ENCODE measurements around the gene COL27A1.
A peak's percentile ranks its signal among the peaks of the same experiment; 100 is the strongest.

COL27A1 gene

DNA sequence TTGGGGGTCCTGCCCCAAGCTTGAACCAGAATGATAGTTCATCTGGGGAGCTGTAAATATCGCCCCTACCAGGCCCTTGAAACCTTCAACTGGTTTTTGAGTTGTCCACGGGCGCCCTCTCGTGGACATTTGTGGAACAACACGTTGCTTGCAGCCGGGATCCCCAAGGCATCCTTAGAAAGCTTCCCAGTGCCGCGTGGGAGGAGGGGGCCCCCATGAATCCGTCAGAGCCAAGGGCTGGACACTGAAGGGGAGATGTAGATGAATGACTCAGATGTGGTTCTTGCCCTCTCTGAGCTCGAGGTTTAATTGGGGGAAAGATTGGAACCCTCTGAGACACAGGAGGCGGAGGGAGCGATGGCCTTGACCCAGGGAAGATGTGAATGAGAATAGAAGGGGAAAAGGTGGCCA lies 135.7 kb downstream of the COL27A1 start:
- TF ChIP-seq, protein P1, sequence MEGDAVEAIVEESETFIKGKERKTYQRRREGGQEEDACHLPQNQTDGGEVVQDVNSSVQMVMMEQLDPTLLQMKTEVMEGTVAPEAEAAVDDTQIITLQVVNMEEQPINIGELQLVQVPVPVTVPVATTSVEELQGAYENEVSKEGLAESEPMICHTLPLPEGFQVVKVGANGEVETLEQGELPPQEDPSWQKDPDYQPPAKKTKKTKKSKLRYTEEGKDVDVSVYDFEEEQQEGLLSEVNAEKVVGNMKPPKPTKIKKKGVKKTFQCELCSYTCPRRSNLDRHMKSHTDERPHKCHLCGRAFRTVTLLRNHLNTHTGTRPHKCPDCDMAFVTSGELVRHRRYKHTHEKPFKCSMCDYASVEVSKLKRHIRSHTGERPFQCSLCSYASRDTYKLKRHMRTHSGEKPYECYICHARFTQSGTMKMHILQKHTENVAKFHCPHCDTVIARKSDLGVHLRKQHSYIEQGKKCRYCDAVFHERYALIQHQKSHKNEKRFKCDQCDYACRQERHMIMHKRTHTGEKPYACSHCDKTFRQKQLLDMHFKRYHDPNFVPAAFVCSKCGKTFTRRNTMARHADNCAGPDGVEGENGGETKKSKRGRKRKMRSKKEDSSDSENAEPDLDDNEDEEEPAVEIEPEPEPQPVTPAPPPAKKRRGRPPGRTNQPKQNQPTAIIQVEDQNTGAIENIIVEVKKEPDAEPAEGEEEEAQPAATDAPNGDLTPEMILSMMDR (IDR thresholded peaks at IDR 0.05) = peak; percentile 93

DNA sequence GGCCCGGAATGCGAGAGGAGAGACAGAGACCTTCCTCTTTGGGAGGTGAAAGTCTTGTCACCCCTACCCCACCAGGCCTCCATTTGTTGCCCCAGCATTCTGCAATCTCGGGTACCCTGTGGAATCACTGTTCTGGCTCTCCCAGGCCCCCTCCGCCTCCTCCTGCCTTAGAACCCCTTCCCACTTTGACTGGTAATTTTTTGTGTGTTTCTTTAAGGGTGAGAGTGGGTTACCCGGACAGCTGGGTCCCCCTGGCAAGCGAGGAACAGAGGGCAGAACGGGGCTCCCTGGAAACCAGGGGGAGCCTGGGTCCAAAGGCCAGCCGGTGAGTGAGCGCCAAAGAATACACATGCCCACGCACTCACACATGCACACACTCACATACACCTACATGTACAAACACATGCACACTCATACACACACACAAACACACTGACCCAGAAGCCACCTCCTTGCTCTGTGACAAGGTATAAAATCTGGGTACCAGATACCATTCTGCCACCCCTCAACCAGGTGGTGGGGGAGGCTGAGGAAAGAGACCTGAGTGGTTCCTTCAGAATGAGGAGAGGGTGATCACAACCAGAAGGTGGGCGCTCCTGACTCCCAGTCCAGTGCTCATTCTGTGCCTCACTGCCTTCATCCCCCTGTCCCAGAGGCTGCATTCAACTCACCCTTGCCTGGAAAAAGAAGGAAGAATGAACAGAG lies 136.7 kb downstream of the COL27A1 start:
- TF ChIP-seq, protein P1 (IDR thresholded peaks at IDR 0.05) = no peak

DNA sequence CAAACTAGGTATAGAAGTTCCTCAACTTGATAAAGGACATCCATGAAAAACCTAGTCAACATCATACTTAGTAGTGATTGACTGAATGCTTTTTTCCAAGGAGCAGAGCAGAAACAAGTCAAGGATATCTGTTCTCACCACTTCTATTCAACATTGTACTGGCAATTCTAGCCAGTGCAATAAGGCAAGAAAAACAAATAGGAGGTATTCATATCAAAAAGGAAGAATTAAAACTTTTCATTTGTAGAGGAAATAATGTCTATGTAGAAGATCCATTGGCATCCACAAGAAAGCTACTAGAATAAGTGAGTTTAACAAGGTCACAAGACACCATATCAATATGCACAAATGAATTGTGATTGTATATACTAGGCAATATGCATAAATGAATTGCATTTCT lies 139.3 kb downstream of the COL27A1 start:
- TF ChIP-seq, protein P1 (IDR thresholded peaks at IDR 0.05) = no peak

DNA sequence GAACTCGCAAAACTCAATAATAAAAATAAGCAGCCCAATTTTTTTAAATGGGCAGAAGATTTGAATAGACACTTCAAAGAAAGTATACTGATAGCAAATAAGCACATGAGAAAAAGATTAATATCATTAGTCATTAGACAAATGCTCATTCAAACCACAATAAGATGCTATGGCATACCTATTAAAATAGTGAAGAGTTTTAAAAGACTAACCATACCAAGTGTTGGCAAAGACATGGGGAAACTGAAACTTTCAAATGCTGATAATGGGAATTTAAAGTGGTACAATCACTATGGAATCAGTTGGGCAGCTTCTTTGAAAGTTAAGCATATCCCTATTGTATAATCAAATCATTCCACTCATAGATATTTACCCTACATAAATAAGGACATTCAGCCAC lies 141.0 kb downstream of the COL27A1 start:
- TF ChIP-seq, protein P1 (IDR thresholded peaks at IDR 0.05) = no peak

DNA sequence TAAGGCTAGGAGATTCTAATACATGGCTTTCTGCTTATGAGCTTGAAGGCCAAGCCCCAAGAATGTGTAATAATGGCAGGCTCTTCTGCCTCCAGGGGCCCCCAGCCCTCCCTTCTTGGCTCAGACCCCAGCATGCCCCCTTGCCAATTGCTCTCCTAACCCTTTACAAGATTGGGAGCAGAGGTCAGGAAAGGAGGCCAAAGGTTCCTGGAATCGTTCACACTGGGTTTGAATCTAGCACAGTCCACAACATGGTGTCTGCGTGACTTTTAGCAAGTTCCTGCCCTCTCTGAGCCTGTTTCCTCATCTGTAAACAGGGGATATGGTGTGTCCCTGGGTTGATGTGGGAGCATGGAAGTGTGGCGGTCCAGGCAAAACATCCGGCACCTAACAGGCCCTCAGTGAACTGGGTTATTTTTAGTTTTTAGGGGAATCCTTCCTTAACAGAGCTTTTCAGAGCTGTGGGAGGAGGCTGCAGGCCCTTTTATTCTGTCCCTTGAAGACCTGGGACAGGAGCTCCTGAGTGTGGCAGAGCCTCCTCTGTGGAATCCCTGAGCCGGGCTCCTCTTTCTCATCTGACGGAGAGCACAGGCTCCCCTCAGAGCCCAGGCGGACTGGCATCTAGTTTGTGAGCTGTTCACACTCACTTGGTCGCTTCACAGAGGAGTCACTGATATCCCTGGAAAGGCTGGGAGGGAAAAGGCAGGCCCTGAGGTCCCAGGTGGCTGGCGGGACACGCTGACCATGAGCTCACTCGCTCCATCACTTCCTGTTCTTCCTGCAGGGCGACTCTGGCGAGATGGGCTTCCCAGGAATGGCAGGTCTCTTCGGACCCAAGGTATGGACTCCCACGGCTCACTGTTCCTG lies 144.2 kb downstream of the COL27A1 start:
- TF ChIP-seq, protein P1 (IDR thresholded peaks at IDR 0.05) = no peak

DNA sequence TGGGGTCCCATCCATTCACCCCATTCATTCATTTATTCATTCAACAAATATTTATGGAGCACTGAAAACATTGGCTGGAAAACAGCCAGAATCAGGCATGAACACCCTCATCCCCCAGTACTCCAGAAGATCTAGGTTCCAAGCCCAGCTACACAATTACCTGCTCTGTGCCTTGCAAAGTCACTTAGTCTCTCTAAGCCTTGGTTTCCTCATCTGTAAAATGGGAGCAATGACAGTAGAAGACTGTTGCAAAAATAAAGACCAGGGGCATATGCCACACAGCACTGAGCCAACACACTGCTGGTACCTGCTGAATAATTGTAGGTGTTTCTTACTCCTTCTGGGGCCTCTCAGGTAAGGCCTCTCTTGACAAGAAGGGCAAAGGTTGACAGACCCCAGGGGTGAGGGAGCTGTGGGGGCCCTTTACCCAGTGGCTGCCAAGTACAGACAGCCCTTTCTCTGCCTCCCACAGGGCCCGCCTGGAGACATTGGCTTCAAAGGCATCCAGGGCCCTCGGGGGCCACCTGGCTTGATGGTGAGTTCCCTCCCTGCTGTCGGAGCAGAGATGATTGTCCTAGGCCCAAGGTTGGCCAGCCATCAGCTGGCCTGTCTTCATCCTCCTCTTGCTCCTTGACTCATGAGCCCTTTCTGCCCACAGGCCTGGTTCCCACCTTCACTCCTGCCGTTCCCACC lies 145.0 kb downstream of the COL27A1 start:
- TF ChIP-seq, protein P1 (IDR thresholded peaks at IDR 0.05) = no peak
